ENCODE results near the gene HDAC7.
"Not testable (repeated sequence)": the region's sequence is repeated elsewhere in the genome, so short reads cannot be mapped to it uniquely, and the experiment has no call there.

The HDAC7 gene

DNA sequence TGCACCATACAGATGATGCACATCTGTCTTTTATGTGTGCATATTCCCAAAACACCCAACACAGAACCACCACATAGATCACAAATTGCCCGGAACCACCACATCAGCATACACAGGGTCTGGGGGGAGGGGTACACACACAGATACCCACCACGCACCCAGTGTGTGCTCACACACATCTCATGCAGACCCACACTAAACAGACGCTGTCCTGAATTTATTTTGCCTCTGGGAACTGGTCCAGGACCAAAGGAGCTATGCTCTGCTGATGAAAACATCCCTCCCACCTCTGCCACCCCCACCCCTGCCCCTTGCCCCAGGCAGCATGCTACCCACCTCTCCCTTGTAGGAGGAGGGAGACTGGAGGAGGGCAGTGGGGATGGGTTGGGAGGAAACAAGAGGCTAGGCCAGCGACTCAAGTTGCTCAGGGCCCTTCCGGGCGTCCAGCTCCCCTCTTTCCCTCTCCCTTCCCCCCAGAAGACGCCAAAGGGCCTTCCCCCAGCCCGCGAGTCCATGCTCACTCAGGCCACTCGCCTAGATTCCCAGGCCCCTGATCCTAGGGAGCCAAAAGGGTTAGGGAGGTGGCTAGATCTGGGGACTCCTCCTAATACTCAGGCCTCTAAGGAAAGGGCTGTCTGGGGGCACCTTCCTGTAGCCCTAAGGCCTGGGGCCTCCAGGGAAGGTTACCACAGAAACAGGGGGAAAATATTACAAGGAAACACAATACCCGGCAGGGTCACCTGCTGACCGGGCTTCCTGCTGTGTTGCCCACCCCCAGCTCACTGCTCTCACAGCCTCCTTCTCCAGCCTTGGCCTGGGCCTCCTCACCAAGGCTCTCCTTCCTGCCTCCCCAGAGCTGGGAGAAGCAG is 3.1 kb downstream of the HDAC7 start:
- Histone ChIP-seq H3K4me3 (replicated peaks; ENCODE audit: low read depth, low read length) (peak overlapping the region; percentile 31), H3K27me3 (replicated peaks; ENCODE audit: control insufficient read depth, insufficient read depth, low read length) (no peaks in the 10 kb centered on the region), H3K36me3 (ENCODE audit: control insufficient read depth, insufficient read depth, low read length) (no peaks in the 10 kb centered on the region)
- TF ChIP-seq, protein P1, sequence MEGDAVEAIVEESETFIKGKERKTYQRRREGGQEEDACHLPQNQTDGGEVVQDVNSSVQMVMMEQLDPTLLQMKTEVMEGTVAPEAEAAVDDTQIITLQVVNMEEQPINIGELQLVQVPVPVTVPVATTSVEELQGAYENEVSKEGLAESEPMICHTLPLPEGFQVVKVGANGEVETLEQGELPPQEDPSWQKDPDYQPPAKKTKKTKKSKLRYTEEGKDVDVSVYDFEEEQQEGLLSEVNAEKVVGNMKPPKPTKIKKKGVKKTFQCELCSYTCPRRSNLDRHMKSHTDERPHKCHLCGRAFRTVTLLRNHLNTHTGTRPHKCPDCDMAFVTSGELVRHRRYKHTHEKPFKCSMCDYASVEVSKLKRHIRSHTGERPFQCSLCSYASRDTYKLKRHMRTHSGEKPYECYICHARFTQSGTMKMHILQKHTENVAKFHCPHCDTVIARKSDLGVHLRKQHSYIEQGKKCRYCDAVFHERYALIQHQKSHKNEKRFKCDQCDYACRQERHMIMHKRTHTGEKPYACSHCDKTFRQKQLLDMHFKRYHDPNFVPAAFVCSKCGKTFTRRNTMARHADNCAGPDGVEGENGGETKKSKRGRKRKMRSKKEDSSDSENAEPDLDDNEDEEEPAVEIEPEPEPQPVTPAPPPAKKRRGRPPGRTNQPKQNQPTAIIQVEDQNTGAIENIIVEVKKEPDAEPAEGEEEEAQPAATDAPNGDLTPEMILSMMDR (IDR thresholded peaks at IDR 0.05; ENCODE audit: insufficient read depth, low read length, poor library complexity, severe bottlenecking), result no peak
- no peak for DNase-seq (ENCODE audit: extremely low read depth, insufficient read length)

DNA sequence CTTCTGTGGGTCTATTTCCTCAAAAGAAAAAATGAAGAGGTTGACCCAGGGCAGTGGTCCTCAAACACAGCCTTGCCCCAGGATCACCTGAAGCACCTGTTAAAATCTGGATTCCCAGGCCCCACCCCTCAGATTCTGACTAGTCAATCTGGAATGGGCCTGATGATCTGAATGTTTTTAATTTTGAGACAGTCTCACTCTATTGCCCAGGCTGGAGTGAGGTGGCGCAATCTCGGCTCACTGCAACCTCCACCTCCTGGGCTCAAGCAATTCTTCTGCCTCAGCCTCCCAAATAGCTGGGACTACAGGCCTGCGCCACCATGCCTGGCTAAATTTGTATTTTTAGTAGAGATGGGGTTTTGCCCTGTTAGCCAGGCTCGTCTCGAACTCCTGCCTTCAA is 4.3 kb downstream of the HDAC7 start:
- not testable (repeated sequence) for H3K4me3 ChIP-seq (replicated peaks; ENCODE audit: low read depth, low read length); H3K27me3 ChIP-seq (replicated peaks; ENCODE audit: control insufficient read depth, insufficient read depth, low read length); DNase-seq (ENCODE audit: extremely low read depth, insufficient read length); H3K36me3 ChIP-seq (ENCODE audit: control insufficient read depth, insufficient read depth, low read length)

GRCh38 chr12:47814539-47815170 is 5.0 kb downstream of the HDAC7 start:
- TF ChIP-seq, protein P1 (IDR thresholded peaks at IDR 0.05; ENCODE audit: insufficient read depth, low read length, poor library complexity, severe bottlenecking), result no peak
- Histone ChIP-seq H3K36me3 (ENCODE audit: control insufficient read depth, insufficient read depth, low read length) (no peaks in the 10 kb centered on the region), H3K4me3 (replicated peaks; ENCODE audit: low read depth, low read length) (no peak overlapping the region), H3K27me3 (replicated peaks; ENCODE audit: control insufficient read depth, insufficient read depth, low read length) (no peaks in the 10 kb centered on the region)
- DNase-seq (ENCODE audit: extremely low read depth, insufficient read length), result no peak

DNA sequence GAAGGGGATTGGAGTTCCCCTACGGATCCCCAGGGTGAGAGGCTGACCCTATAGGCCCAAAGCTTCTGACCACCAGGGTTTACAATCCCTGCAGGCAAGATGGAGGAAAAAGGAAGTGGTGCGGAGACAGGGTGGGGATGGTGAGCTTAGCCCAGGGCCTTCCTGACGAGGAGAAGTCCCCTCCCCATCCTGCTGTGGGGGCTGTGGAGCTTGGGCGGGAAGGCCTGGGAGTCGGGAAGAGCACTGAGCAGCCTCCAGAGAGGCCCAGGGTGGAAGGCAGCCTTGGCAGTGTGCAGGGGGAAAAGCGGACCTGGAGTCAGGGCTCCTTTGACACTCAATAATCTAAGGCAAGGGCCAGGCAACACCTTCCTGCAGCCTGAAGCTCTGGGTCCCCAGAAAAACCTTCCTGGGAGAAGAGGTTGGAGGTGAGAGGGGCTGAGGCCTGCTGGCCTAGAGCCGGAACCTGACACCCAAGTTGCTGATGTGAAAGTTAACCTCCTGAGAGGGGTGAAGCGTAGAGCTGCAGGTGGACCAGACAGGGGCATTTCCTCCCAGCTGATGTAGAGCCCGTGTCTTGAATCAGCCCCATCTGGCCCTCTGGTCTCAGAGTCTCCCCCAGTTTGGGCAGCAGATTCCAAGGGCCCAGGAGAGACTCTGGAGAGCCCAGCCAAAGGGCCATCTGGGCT is 6.0 kb downstream of the HDAC7 start:
- TF ChIP-seq, protein P1 (IDR thresholded peaks at IDR 0.05; ENCODE audit: insufficient read depth, low read length, poor library complexity, severe bottlenecking), result no peak
- H3K36me3 ChIP-seq (ENCODE audit: control insufficient read depth, insufficient read depth, low read length), result no peaks in the 10 kb centered on the region
- no peak for DNase-seq (ENCODE audit: extremely low read depth, insufficient read length)
- no peaks in the 10 kb centered on the region for H3K27me3 ChIP-seq (replicated peaks; ENCODE audit: control insufficient read depth, insufficient read depth, low read length)
- peak overlapping the region; percentile 27 for H3K4me3 ChIP-seq (replicated peaks; ENCODE audit: low read depth, low read length)

GRCh38 chr12:47812797-47813510 is 6.7 kb downstream of the HDAC7 start:
- Histone ChIP-seq H3K36me3 (ENCODE audit: control insufficient read depth, insufficient read depth, low read length) (no peaks in the 10 kb centered on the region), H3K4me3 (replicated peaks; ENCODE audit: low read depth, low read length) (peak overlapping the region; percentile 64), H3K27me3 (replicated peaks; ENCODE audit: control insufficient read depth, insufficient read depth, low read length) (no peaks in the 10 kb centered on the region)
- TF ChIP-seq, protein P1 (IDR thresholded peaks at IDR 0.05; ENCODE audit: insufficient read depth, low read length, poor library complexity, severe bottlenecking), result peak; percentile 35
- DNase-seq (ENCODE audit: extremely low read depth, insufficient read length), result peak; percentile 95
